ENCODE measurements around the gene LRRTM1. TPM values are rescaled to one million over a fixed set of nuclear protein-coding genes. Genes with fewer than 3 reads are reported as not detected.

LRRTM1 gene
- total and polyA plus RNA-seq, 2 donors (not counting 3 experiments of a cell fraction or from before 2014, with no cell fraction given) = not detected

DNA sequence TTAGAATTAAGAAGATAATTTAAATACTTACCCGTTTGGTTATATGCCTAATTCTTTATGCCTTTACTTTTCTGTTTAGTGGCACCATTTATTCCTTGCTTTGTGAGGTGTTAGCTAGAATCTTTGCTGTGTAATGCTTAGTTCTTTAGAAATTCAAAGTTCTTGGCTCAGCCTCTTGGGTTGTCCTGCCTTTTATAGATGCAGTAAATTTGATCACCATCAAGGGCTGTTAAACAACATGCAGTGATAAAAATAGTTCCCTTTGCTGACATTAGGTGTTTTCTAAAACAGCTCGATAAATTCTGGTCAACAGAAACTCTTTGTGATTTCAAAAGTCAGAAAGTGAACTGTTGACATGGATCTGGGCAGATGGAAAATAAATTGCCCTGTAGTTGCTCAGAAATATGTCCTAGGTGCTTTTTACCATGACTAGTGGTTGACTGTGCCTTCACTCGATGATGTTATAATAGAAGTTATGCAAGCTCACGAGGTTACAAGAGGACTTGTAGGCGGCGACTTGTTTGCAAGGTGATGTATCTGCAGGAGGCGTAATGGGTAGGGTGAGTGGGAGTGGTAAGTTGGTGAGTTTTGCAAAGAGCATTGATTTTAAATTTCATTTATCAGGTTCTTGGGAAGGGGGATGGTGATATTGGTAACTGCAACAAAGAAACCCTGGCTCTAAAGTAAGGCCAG lies 52.1 kb downstream of the LRRTM1 start:
- DNase-seq (ENCODE audit: low read depth, low spot score) = no peak
- FAIRE-seq = no peak
- ChIA-PET CTCF (no interaction called here), POLR2A (no interaction called here)
- BruUV-seq (replicated peaks) = no TSS peak
- no peak overlapping the region for H3K27ac ChIP-seq (ENCODE audit: insufficient read depth, low read depth, low read length)
- H4K20me1 ChIP-seq (replicated peaks; ENCODE audit: control insufficient read depth, extremely low read depth, insufficient read depth, low read length) = no peaks in the 10 kb centered on the region
- TF ChIP-seq EZH2 (IDR thresholded peaks at IDR 0.05; ENCODE audit: borderline replicate concordance, low read depth, low read length, severe bottlenecking) (no peak), GATA2 (IDR thresholded peaks at IDR 0.05; ENCODE audit: insufficient read depth, insufficient read length, low read depth, low read length) (no peak), CTCF (IDR thresholded peaks at IDR 0.05; ENCODE audit: extremely low read depth in 1 of 2, insufficient read depth in 1 of 2, low read depth in 1 of 2, low read length in 2 of 2) (no peak), POLR2AphosphoS5 (IDR thresholded peaks at IDR 0.05; ENCODE audit: insufficient read depth, low read depth, low read length) (no peak), MYC (IDR thresholded peaks at IDR 0.05; ENCODE audit: low read depth, low read length) (no peak), POLR2A (IDR thresholded peaks at IDR 0.05; ENCODE audit: low read depth, low read length) (no peak), FOS (IDR thresholded peaks at IDR 0.05; ENCODE audit: borderline replicate concordance, insufficient read depth, low read length) (no peak)
- TF ChIP-seq, protein P1, sequence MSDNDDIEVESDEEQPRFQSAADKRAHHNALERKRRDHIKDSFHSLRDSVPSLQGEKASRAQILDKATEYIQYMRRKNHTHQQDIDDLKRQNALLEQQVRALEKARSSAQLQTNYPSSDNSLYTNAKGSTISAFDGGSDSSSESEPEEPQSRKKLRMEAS (IDR thresholded peaks at IDR 0.05; ENCODE audit: insufficient read depth, insufficient read length) = no peak
- H3K9me1 ChIP-seq (replicated peaks; ENCODE audit: control insufficient read depth, extremely low read depth, insufficient read depth, low read length) = no peaks in the 10 kb centered on the region
- H3K9ac ChIP-seq (replicated peaks; ENCODE audit: extremely low read depth, insufficient read depth, low read length) = no peak overlapping the region
- no peaks in the 10 kb centered on the region for H3K4me1 ChIP-seq (ENCODE audit: control insufficient read depth, extremely low read depth, insufficient read depth, low read length)
- no peaks in the 10 kb centered on the region for H3K79me2 ChIP-seq (ENCODE audit: control insufficient read depth, insufficient read depth, low read length)
- intact Hi-C loops (cut with micrococcal nuclease) = no loop called here
- H3K36me3 ChIP-seq (ENCODE audit: control insufficient read depth in 2 of 2, extremely low read depth in 1 of 2, insufficient read depth in 2 of 2, low read length in 2 of 2) = no peaks in the 10 kb centered on the region
- H2AFZ ChIP-seq (ENCODE audit: low read depth, low read length) = no peak overlapping the region
- no peaks in the 10 kb centered on the region for H3K27me3 ChIP-seq (ENCODE audit: control insufficient read depth in 2 of 2, insufficient read depth in 2 of 2, low read length in 2 of 2)
- no peak overlapping the region for H3K4me3 ChIP-seq (replicated peaks in 1 of 3; ENCODE audit: insufficient read depth in 1 of 3, low read depth in 1 of 3, low read length in 3 of 3)
- dilution Hi-C loops (cut with MboI; ENCODE audit: extremely low pct_ligation_motif_present, low sequenced_read_pairs) = no loop called here
- peaks cover 4% of the 10 kb centered on the region for H3K9me3 ChIP-seq (replicated peaks; ENCODE audit: control insufficient read depth, insufficient read depth, low read length)
- H3K4me2 ChIP-seq (ENCODE audit: insufficient read depth, low read length) = no peak overlapping the region
